ENCODE measurements around the gene ARL13B.

- no peak for TF ChIP-seq POLR2AphosphoS5 (IDR thresholded peaks at IDR 0.05; ENCODE audit: borderline replicate concordance, low read depth, low read length)
- no peak for TF ChIP-seq FOXP2 (optimal IDR thresholded peaks at IDR 0.05; ENCODE audit: control extremely low read depth, extremely low read length, insufficient read depth)
- TF ChIP-seq EZH2 (IDR thresholded peaks at IDR 0.05): no peak
Observed at GRCh38 chr3:93984618-93985017, 4.7 kb downstream of the ARL13B start.
